ENCODE measurements around the gene SCN4B.

Gene SCN4B

DNA sequence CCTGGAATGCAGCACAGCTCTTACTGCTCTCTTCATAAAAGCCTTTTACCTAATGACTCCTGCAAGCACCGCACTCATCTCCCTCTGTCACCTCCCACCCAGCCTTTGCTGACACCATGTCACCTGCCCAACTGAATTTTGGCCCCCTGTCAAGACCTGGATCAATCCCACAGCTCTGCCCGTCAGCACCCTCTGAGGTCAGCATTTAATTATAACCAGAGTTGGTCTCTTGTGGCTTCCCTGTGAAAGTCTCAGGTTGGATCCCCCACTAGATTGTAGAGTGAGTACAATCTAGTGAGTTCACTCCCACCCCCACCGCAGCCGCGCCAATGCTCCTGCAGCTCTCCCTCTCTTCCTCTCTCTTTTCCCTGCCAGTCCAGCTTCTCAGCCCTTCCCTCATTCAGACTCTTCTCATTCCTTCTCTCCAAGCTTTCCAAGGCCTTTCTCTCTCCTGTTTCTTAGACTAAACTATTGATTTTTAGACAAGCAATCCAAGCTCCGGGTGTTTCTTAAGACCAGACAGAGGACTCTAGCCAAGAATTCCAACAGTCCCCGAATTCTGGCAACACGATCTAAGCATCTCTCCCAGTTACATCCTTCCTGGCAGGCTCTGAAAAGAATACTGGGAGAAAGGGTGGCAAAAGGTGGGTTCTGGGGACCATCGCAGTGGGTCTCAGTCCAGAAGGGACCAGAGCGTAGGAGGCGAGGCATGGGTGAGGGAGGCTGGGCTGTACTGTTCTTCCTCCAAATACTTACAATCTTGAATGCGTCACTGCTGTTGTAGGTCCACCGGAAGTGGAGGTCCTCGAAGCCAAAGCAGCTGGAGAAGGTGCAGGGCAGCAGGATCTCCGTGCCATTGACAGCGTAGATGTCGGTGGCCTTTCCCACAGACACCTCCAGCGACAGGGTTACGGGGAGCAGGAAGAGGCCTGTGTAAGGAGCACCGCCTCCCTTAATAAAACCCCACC is 8.0 kb downstream of the SCN4B start:
- H2AFZ ChIP-seq (ENCODE audit: low read depth, low read length): no peak overlapping the region
- H3K4me3 ChIP-seq (ENCODE audit: low read depth in 1 of 2, low read length in 2 of 2): no peak overlapping the region
- no peak; the same call in 2 of the 3 replicates for ATAC-seq (ENCODE audit: insufficient read depth, low read depth)

DNA sequence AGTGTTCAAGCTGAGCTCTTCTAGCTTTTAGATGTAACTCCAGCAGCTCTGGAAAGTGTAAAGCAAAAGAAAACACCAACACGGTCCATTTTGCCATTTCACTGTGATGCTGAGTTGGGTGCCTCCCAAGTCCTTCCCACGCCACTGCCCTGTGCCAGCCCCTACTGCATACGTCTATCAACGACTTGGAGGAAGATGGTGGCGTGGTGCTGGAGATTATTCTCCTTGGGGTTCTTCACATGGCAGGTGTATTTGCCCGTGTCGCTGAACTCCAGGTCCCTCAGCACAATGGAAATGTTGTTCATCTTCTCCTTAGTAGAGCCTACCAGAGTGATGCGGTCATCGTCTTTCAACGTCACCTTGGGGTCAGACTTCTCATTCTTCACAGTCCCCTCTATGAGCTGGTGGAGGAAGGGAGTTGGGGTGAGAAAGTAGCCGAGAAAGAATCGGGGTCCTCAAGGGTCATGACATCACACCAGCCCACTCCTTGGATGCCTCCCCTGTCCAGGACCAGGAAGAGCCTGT is 8.9 kb downstream of the SCN4B start:
- TF ChIP-seq EZH2 (IDR thresholded peaks at IDR 0.05; ENCODE audit: borderline replicate concordance, low read depth, low read length, severe bottlenecking) (no peak), CTCF (IDR thresholded peaks at IDR 0.05; ENCODE audit: borderline replicate concordance, extremely low read depth, low read length, poor library complexity, severe bottlenecking) (no peak)
- ATAC-seq (ENCODE audit: insufficient read depth, low read depth) (no peak), DNase-seq (no peak)
- H3K4me2 ChIP-seq (ENCODE audit: insufficient read depth, low read length): no peak overlapping the region
- no peak overlapping the region for H3K27ac ChIP-seq (ENCODE audit: low read length)
- H3K9me3 ChIP-seq (ENCODE audit: insufficient read depth, low read length, severe bottlenecking): no peaks in the 10 kb centered on the region
- H3K4me3 ChIP-seq (ENCODE audit: low read depth in 1 of 2, low read length in 2 of 2): no peak overlapping the region
- no peaks in the 10 kb centered on the region for H4K20me1 ChIP-seq (ENCODE audit: insufficient read depth, low read length)
- H3K9ac ChIP-seq (ENCODE audit: low read depth, low read length): no peak overlapping the region
- H2AFZ ChIP-seq (ENCODE audit: low read depth, low read length): no peak overlapping the region
- peaks cover 50% of the 10 kb centered on the region for H3K27me3 ChIP-seq (ENCODE audit: insufficient read depth, low read length, poor library complexity)
- H3K36me3 ChIP-seq (ENCODE audit: insufficient read depth, low read length): no peaks in the 10 kb centered on the region
- peaks cover 6% of the 10 kb centered on the region for H3K4me1 ChIP-seq (ENCODE audit: insufficient read depth, low read length)
- H3K79me2 ChIP-seq (ENCODE audit: insufficient read depth, low read length): no peaks in the 10 kb centered on the region

More for the DNA sequence above, 8.0 kb downstream of the SCN4B start:
- no peak overlapping the region for H3K27ac ChIP-seq (ENCODE audit: low read length)
- H3K4me1 ChIP-seq (ENCODE audit: insufficient read depth, low read length): peaks cover 6% of the 10 kb centered on the region
- peaks cover 57% of the 10 kb centered on the region for H3K27me3 ChIP-seq (ENCODE audit: insufficient read depth, low read length, poor library complexity)
- DNase-seq: no peak
- H3K36me3 ChIP-seq (ENCODE audit: insufficient read depth, low read length): no peaks in the 10 kb centered on the region
- no peaks in the 10 kb centered on the region for H3K9me3 ChIP-seq (ENCODE audit: insufficient read depth, low read length, severe bottlenecking)
- no peaks in the 10 kb centered on the region; the same call in 1 of the 2 replicates for H4K20me1 ChIP-seq (ENCODE audit: insufficient read depth, low read length)
- H3K4me2 ChIP-seq (ENCODE audit: insufficient read depth, low read length): no peak overlapping the region
- no peak for TF ChIP-seq CTCF (IDR thresholded peaks at IDR 0.05; ENCODE audit: borderline replicate concordance, extremely low read depth, low read length, poor library complexity, severe bottlenecking)
- no peak for TF ChIP-seq EZH2 (IDR thresholded peaks at IDR 0.05; ENCODE audit: borderline replicate concordance, low read depth, low read length, severe bottlenecking)
- H3K9ac ChIP-seq (ENCODE audit: low read depth, low read length): no peak overlapping the region
- H3K79me2 ChIP-seq (ENCODE audit: insufficient read depth, low read length): no peaks in the 10 kb centered on the region

GRCh38 chr11:118142809-118143208 is 9.8 kb downstream of the SCN4B start:
- DNase-seq (no peak), ATAC-seq (ENCODE audit: insufficient read depth, low read depth) (no peak; the same call in 2 of the 3 replicates)
- Histone ChIP-seq H3K36me3 (ENCODE audit: insufficient read depth, low read length) (no peaks in the 10 kb centered on the region), H4K20me1 (ENCODE audit: insufficient read depth, low read length) (no peaks in the 10 kb centered on the region), H3K4me2 (ENCODE audit: insufficient read depth, low read length) (no peak overlapping the region), H2AFZ (ENCODE audit: low read depth, low read length) (no peak overlapping the region), H3K9ac (ENCODE audit: low read depth, low read length) (no peak overlapping the region), H3K79me2 (ENCODE audit: insufficient read depth, low read length) (no peaks in the 10 kb centered on the region), H3K4me3 (ENCODE audit: low read depth in 1 of 2, low read length in 2 of 2) (no peak overlapping the region), H3K27ac (ENCODE audit: low read length) (no peak overlapping the region), H3K4me1 (ENCODE audit: insufficient read depth, low read length) (peaks cover 6% of the 10 kb centered on the region), H3K27me3 (ENCODE audit: insufficient read depth, low read length, poor library complexity) (peaks cover 58% of the 10 kb centered on the region), H3K9me3 (ENCODE audit: insufficient read depth, low read length, severe bottlenecking) (no peaks in the 10 kb centered on the region)
- no peak for TF ChIP-seq CTCF (IDR thresholded peaks at IDR 0.05; ENCODE audit: borderline replicate concordance, extremely low read depth, low read length, poor library complexity, severe bottlenecking)
- TF ChIP-seq EZH2 (IDR thresholded peaks at IDR 0.05; ENCODE audit: borderline replicate concordance, low read depth, low read length, severe bottlenecking): no peak

All from DND-41 (cell line).